Effector memory CD4-positive, alpha-beta T cell (primary cell): ENCODE data around the gene VGLL4.
"Not testable (repeated sequence)": the region's sequence is repeated elsewhere in the genome, so short reads cannot be mapped to it uniquely, and the experiment has no call there.

Experiments used
- DNase-seq, 3 donors: peaks; one replicate each; pipeline ENCODE4 v3.0.0-alpha.2; 2020
- H3K27ac ChIP-seq: 2 replicates; pipeline ENCODE4 v1.7.0; 2013; ENCODE audit warnings: mild to moderate bottlenecking, low read length, moderate library complexity; ENCODE audit not compliant: insufficient read depth, poor library complexity, severe bottlenecking
- H3K27me3 ChIP-seq: replicated peaks from 2 replicates; pipeline ENCODE4 v1.7.0; 2013; ENCODE audit warnings: mild to moderate bottlenecking, low read length; ENCODE audit not compliant: insufficient read depth, control insufficient read depth, poor library complexity, severe bottlenecking
- H3K36me3 ChIP-seq: 2 replicates; pipeline ENCODE4 v1.7.0; 2013; ENCODE audit warnings: mild to moderate bottlenecking, low read length, moderate library complexity; ENCODE audit not compliant: control insufficient read depth, insufficient read depth
- H3K4me1 ChIP-seq: 2 replicates; pipeline ENCODE4 v1.7.0; 2013; ENCODE audit warnings: low read length, mild to moderate bottlenecking; ENCODE audit not compliant: control insufficient read depth, insufficient read depth, poor library complexity, severe bottlenecking
- H3K4me3 ChIP-seq: 2 replicates; pipeline ENCODE4 v1.7.0; 2013; ENCODE audit warnings: low read length, low read depth, mild to moderate bottlenecking; ENCODE audit not compliant: insufficient read depth, poor library complexity, severe bottlenecking
- H3K9me3 ChIP-seq: 2 replicates; pipeline ENCODE4 v1.7.0; 2013; ENCODE audit warnings: mild to moderate bottlenecking, low read length, moderate library complexity; ENCODE audit not compliant: control insufficient read depth

Gene VGLL4

GRCh38 chr3:11522953-11523571 lies 120.7 kb downstream of the VGLL4 start:
- DNase-seq, result no peak
- H3K9me3 ChIP-seq, result no peaks in the 10 kb centered on the region
- H3K27me3 ChIP-seq, result no peaks in the 10 kb centered on the region
- H3K36me3 ChIP-seq, result no peaks in the 10 kb centered on the region
- no peak overlapping the region for H3K4me3 ChIP-seq
- H3K27ac ChIP-seq, result no peak overlapping the region
- no peaks in the 10 kb centered on the region for H3K4me1 ChIP-seq

- H3K27ac ChIP-seq, result no peak overlapping the region
- DNase-seq, result no peak
- no peaks in the 10 kb centered on the region for H3K27me3 ChIP-seq
- H3K9me3 ChIP-seq, result no peaks in the 10 kb centered on the region
- no peaks in the 10 kb centered on the region for H3K36me3 ChIP-seq
- no peaks in the 10 kb centered on the region for H3K4me1 ChIP-seq
- H3K4me3 ChIP-seq, result no peak overlapping the region
Observed at GRCh38 chr3:11522398-11522715, 121.4 kb downstream of the VGLL4 start.

- no peaks in the 10 kb centered on the region for H3K9me3 ChIP-seq
- no peaks in the 10 kb centered on the region for H3K27me3 ChIP-seq
- H3K4me3 ChIP-seq, result no peak overlapping the region
- H3K4me1 ChIP-seq, result no peaks in the 10 kb centered on the region
- no peak for DNase-seq
- no peak overlapping the region for H3K27ac ChIP-seq
- H3K36me3 ChIP-seq, result no peaks in the 10 kb centered on the region
Observed at GRCh38 chr3:11521167-11521566, 122.5 kb downstream of the VGLL4 start.

- DNase-seq, result no peak
- no peaks in the 10 kb centered on the region for H3K9me3 ChIP-seq
Observed at GRCh38 chr3:11517601-11518000, 126.1 kb downstream of the VGLL4 start.

GRCh38 chr3:11514191-11514821 lies 129.4 kb downstream of the VGLL4 start:
- H3K4me3 ChIP-seq, result no peak overlapping the region
- no peak overlapping the region for H3K27ac ChIP-seq
- no peaks in the 10 kb centered on the region for H3K36me3 ChIP-seq
- DNase-seq, result no peak
- no peaks in the 10 kb centered on the region for H3K27me3 ChIP-seq
- H3K4me1 ChIP-seq, result no peaks in the 10 kb centered on the region
- no peaks in the 10 kb centered on the region for H3K9me3 ChIP-seq

More at GRCh38 chr3:11517601-11518000, 126.1 kb downstream of the VGLL4 start:
- Histone ChIP-seq H3K27me3 (no peaks in the 10 kb centered on the region), H3K27ac (no peak overlapping the region), H3K4me1 (no peaks in the 10 kb centered on the region), H3K4me3 (no peak overlapping the region), H3K36me3 (no peaks in the 10 kb centered on the region)

- H3K27ac ChIP-seq, result no peak overlapping the region
- no peaks in the 10 kb centered on the region for H3K4me1 ChIP-seq
- H3K36me3 ChIP-seq, result no peaks in the 10 kb centered on the region
- H3K9me3 ChIP-seq, result no peaks in the 10 kb centered on the region
- no peak for DNase-seq
- H3K27me3 ChIP-seq, result no peaks in the 10 kb centered on the region
- no peak overlapping the region for H3K4me3 ChIP-seq
Observed at GRCh38 chr3:11513817-11514135, 129.9 kb downstream of the VGLL4 start.

GRCh38 chr3:11513125-11513816 lies 130.4 kb downstream of the VGLL4 start:
- not testable (repeated sequence) for H3K4me3 ChIP-seq, H3K27ac ChIP-seq

GRCh38 chr3:11511606-11512005 lies 132.1 kb downstream of the VGLL4 start:
- not testable (repeated sequence) for H3K4me3 ChIP-seq, H3K9me3 ChIP-seq, H3K4me1 ChIP-seq, H3K36me3 ChIP-seq, H3K27me3 ChIP-seq, DNase-seq, H3K27ac ChIP-seq

More at GRCh38 chr3:11513125-11513816, 130.4 kb downstream of the VGLL4 start:
- H3K27me3 ChIP-seq, H3K9me3 ChIP-seq, DNase-seq, H3K36me3 ChIP-seq, H3K4me1 ChIP-seq: not testable (repeated sequence)

GRCh38 chr3:11510356-11510755 lies 133.4 kb downstream of the VGLL4 start:
- Histone ChIP-seq H3K27me3 (no peaks in the 10 kb centered on the region), H3K4me1 (no peaks in the 10 kb centered on the region), H3K27ac (no peak overlapping the region), H3K9me3 (no peaks in the 10 kb centered on the region), H3K4me3 (no peak overlapping the region), H3K36me3 (no peaks in the 10 kb centered on the region)
- no peak for DNase-seq

GRCh38 chr3:11510001-11510340 lies 133.7 kb downstream of the VGLL4 start:
- Histone ChIP-seq H3K27me3 (no peaks in the 10 kb centered on the region), H3K36me3 (no peaks in the 10 kb centered on the region), H3K4me3 (no peak overlapping the region), H3K4me1 (no peaks in the 10 kb centered on the region), H3K27ac (no peak overlapping the region), H3K9me3 (no peaks in the 10 kb centered on the region)
- no peak for DNase-seq
